OCI-LY7 (cell line): Measurements from ENCODE around the gene SPTBN4.

Source experiments
- CTCF ChIP-seq: fragments of 200-600 bp; sonication (generic); conservative IDR thresholded peaks from 2 replicates; pipeline ENCODE4 v1.5.1; 2014; ENCODE audit warnings: mild to moderate bottlenecking, antibody characterized with exemption, low read length, moderate library complexity, mixed read lengths
- EZH2phosphoT487 ChIP-seq: fragments of 200-600 bp; sonication (generic); IDR thresholded peaks from 2 replicates; pipeline ENCODE4 v1.6.1; 2018; ENCODE audit warnings: low read depth, borderline replicate concordance, mild to moderate bottlenecking, mixed run types, antibody characterized with exemption, low read length, moderate library complexity, mixed read lengths

- TF ChIP-seq CTCF: no peak
- TF ChIP-seq EZH2phosphoT487: no peak
Observed at GRCh38 chr19:40621966-40622772, 155.4 kb downstream of the SPTBN4 start.
